Measurements from ENCODE around the gene VEGFA. TPM values are rescaled to one million over a fixed set of nuclear protein-coding genes. Genes with fewer than 3 reads are reported as not detected.

The VEGFA gene
- total and polyA plus RNA-seq, 2 of the 8 experiments (the other 6 are each of a cell fraction or from before 2014, with no cell fraction given) = 42.2 to 58.5 TPM

DNA sequence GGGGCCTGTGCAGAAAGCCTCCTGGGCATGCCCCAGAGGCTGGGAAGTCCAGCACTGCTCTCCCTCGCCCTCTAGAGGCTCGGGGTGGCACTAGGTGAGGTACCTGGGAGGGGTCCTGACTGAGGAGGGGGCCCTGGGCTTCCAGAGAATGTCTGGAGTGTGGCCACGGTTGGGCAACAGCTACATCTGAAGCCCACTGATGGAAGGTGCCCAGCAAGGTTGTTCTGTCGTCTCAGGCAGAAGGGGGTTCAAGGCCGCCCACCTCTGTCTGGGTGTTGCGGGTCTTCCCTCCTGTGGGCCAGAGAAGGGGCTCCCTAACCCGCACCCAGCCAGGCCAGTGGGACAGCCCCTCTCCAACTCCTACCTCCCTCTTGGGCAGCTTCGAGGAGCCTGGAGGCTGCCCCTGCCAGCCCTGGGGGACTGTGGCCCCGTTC is 11.4 kb upstream of the VEGFA start (continued):
- 0 out of 2 replicates have a peak, but pooled peaks have one; percentile 25 for TF ChIP-seq MAX (IDR thresholded peaks at IDR 0.05)
- no peak for TF ChIP-seq KDM4A (IDR thresholded peaks at IDR 0.05; ENCODE audit: low read depth, low read length, severe bottlenecking)
- TF ChIP-seq RBBP5 (IDR thresholded peaks at IDR 0.05; ENCODE audit: borderline replicate concordance, low read depth, low read length) = no peak
- no peak for TF ChIP-seq KDM1A (IDR thresholded peaks at IDR 0.05; ENCODE audit: borderline replicate concordance, low read length)
- no peak for TF ChIP-seq TCF12 (IDR thresholded peaks at IDR 0.05; ENCODE audit: low read depth, low read length)
- TF ChIP-seq ASH2L (IDR thresholded peaks at IDR 0.05; ENCODE audit: low read length) = no peak
- TF ChIP-seq BCL11A (IDR thresholded peaks at IDR 0.05; ENCODE audit: low read depth in 2 of 2, low read length in 2 of 2) = no peak
- no peak for TF ChIP-seq SRF (IDR thresholded peaks at IDR 0.05; ENCODE audit: low read depth, low read length)
- TF ChIP-seq USF2 (IDR thresholded peaks at IDR 0.05; ENCODE audit: low read length) = no peak
- TF ChIP-seq PHF8 (conservative IDR thresholded peaks at IDR 0.05; ENCODE audit: low read depth, low read length) = no peak
- 0 out of 4 replicates have a peak, but pooled peaks of 1 of the 2 experiments have one; percentile 47 for TF ChIP-seq SIN3A (conservative IDR thresholded peaks at IDR 0.05 in 1 of 2, IDR thresholded peaks at IDR 0.05 in 1 of 2; ENCODE audit: low read depth in 1 of 2, low read length in 2 of 2)
- no peak for TF ChIP-seq TBP (IDR thresholded peaks at IDR 0.05; ENCODE audit: low read depth, low read length)
- no peak for TF ChIP-seq SUZ12 (IDR thresholded peaks at IDR 0.05; ENCODE audit: low read length)
- TF ChIP-seq CHD2 (IDR thresholded peaks at IDR 0.05; ENCODE audit: low read length) = 0 out of 2 replicates have a peak, but pooled peaks have one; percentile 17
- TF ChIP-seq, protein P1, sequence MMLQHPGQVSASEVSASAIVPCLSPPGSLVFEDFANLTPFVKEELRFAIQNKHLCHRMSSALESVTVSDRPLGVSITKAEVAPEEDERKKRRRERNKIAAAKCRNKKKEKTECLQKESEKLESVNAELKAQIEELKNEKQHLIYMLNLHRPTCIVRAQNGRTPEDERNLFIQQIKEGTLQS (IDR thresholded peaks at IDR 0.05; ENCODE audit: insufficient read depth, low read depth, low read length) = no peak
- peak; percentile 52; the same call in 1 of the 2 replicates for TF ChIP-seq CEBPB (IDR thresholded peaks at IDR 0.05; ENCODE audit: low read depth, low read length)
- no peak for TF ChIP-seq CBX8 (IDR thresholded peaks at IDR 0.05; ENCODE audit: borderline replicate concordance, low read depth, low read length)
- peak; percentile 6; the same call in 1 of the 2 replicates for TF ChIP-seq TEAD4 (IDR thresholded peaks at IDR 0.05; ENCODE audit: low read depth, low read length)
- no peak for TF ChIP-seq JUND (IDR thresholded peaks at IDR 0.05; ENCODE audit: low read length)
- no peak for TF ChIP-seq MAFK (IDR thresholded peaks at IDR 0.05; ENCODE audit: low read depth, low read length)
- TF ChIP-seq CBX5 (IDR thresholded peaks at IDR 0.05; ENCODE audit: low read depth, low read length) = no peak
- peak; percentile 81 to 88 for TF ChIP-seq RAD21 (IDR thresholded peaks at IDR 0.05 in 1 of 2, conservative IDR thresholded peaks at IDR 0.05 in 1 of 2; ENCODE audit: low read depth in 2 of 2, low read length in 2 of 2)
- TF ChIP-seq RFX5 (IDR thresholded peaks at IDR 0.05; ENCODE audit: borderline replicate concordance, low read depth, low read length) = no peak
- no peak for TF ChIP-seq SP4 (IDR thresholded peaks at IDR 0.05; ENCODE audit: low read length)
